Neural progenitor cell (in vitro differentiated cells): ENCODE results near the gene IL7R.

Experiments used
- EZH2 ChIP-seq: fragments of 200-600 bp; sonication (generic); IDR thresholded peaks from 2 replicates; pipeline ENCODE4 v1.6.1; 2017; ENCODE audit warnings: antibody characterized with exemption, mild to moderate bottlenecking, moderate library complexity
- TF ChIP-seq, protein P1 (sequence below): fragments of 200-600 bp; sonication (generic); IDR thresholded peaks from 2 replicates; pipeline ENCODE4 v1.5.1; 2017; ENCODE audit warnings: antibody characterized with exemption, mild to moderate bottlenecking

DNA sequence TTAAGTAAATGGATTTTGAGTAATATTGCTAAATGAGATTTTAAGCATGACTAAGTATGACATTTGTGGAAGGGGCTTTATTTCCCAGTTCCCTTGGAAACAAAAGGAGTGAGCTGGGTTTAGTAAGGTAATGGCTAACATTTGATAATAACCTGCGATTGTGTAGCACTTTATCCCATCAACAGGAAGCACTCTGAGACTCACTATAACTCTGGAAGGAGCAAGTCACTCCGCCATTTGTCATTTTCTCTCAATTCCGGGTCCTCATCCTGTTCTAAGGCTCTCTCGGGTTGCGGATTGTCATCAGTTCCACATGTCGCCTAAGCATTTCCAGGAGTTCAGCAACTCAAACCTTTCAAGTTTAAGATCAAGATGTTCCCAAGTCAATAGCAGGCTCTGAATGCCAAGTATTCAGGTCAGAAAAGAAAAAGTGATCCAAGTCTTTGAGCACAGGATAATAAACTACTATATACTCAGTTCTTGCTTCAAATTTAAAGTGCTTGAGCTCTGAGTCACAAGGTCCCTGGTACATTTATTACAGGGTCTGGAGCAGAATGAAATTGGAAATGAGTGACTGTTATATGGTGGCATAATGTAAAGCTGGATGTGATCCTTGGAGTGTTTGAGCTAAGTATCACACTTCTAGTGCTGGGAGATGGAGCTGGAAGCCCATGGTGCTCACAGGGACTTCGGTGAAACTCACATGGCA lies 42.4 kb downstream of the IL7R start:
- TF ChIP-seq, protein P1, sequence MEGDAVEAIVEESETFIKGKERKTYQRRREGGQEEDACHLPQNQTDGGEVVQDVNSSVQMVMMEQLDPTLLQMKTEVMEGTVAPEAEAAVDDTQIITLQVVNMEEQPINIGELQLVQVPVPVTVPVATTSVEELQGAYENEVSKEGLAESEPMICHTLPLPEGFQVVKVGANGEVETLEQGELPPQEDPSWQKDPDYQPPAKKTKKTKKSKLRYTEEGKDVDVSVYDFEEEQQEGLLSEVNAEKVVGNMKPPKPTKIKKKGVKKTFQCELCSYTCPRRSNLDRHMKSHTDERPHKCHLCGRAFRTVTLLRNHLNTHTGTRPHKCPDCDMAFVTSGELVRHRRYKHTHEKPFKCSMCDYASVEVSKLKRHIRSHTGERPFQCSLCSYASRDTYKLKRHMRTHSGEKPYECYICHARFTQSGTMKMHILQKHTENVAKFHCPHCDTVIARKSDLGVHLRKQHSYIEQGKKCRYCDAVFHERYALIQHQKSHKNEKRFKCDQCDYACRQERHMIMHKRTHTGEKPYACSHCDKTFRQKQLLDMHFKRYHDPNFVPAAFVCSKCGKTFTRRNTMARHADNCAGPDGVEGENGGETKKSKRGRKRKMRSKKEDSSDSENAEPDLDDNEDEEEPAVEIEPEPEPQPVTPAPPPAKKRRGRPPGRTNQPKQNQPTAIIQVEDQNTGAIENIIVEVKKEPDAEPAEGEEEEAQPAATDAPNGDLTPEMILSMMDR = no peak
- no peak for TF ChIP-seq EZH2
